HepG2 (cell line): ENCODE results near the gene MYH16.

Experiments
- ATF7 ChIP-seq, 2 experiments: fragments of 450-650 bp in 1 of 2; sonication (generic) in 1 of 2; formaldehyde crosslinking in 1 of 2; IDR thresholded peaks; 2 replicates each; pipeline versions ENCODE4 v1.4.0 to v1.6.1; 2016 to 2020; ENCODE audit warnings: antibody characterized with exemption in 1 of 2, mild to moderate bottlenecking in 1 of 2, missing genetic modification reagents in 1 of 2
- CC2D1A ChIP-seq: sonication (generic); formaldehyde crosslinking; IDR thresholded peaks from 2 replicates; pipeline ENCODE4 v1.8.1; 2023; ENCODE audit warnings: mild to moderate bottlenecking, missing genetic modification reagents
- FOSL1 ChIP-seq: sonication (generic); formaldehyde crosslinking; IDR thresholded peaks from 2 replicates; pipeline ENCODE4 v1.9.0; 2021; ENCODE audit warnings: missing genetic modification reagents, borderline replicate concordance
- IRX3 ChIP-seq: sonication (generic); formaldehyde crosslinking; IDR thresholded peaks from 2 replicates; pipeline ENCODE4 v1.8.1; 2023; ENCODE audit warnings: mild to moderate bottlenecking, low read depth, missing genetic modification reagents, borderline replicate concordance
- KDM5A ChIP-seq: fragments of 200-600 bp; sonication (generic); IDR thresholded peaks from 2 replicates; pipeline ENCODE4 v1.7.0; 2018; ENCODE audit warnings: antibody characterized with exemption, mild to moderate bottlenecking, low read length, borderline replicate concordance
- NFE2 ChIP-seq: sonication (generic); formaldehyde crosslinking; IDR thresholded peaks from 2 replicates; pipeline ENCODE4 v1.4.0; 2020; ENCODE audit warnings: missing genetic modification reagents
- POLR2AphosphoS5 ChIP-seq: IDR thresholded peaks from 2 replicates; pipeline ENCODE4 v1.6.1; 2012; ENCODE audit warnings: low read depth, low read length
- ZBTB8A ChIP-seq: sonication (generic); formaldehyde crosslinking; IDR thresholded peaks from 2 replicates; pipeline ENCODE4 v1.4.0; 2020; ENCODE audit warnings: mild to moderate bottlenecking, low read depth, missing genetic modification reagents, borderline replicate concordance
- ZFP1 ChIP-seq: IDR thresholded peaks from 2 replicates; pipeline ENCODE4 v1.6.1; 2016
- ZNF138 ChIP-seq: sonication (generic); formaldehyde crosslinking; IDR thresholded peaks from 2 replicates; pipeline ENCODE4 v1.5.0; 2020; ENCODE audit warnings: mild to moderate bottlenecking, low read depth, missing genetic modification reagents
- ZNF660 ChIP-seq: sonication (generic); formaldehyde crosslinking; IDR thresholded peaks from 2 replicates; pipeline ENCODE4 v1.5.1; 2020; ENCODE audit warnings: mild to moderate bottlenecking, low read depth, missing genetic modification reagents, borderline replicate concordance
- TF ChIP-seq, protein P1 (sequence below): sonication (generic); formaldehyde crosslinking; IDR thresholded peaks from 2 replicates; pipeline ENCODE4 v1.5.0; 2020; ENCODE audit warnings: mild to moderate bottlenecking, missing genetic modification reagents, moderate library complexity
- TF ChIP-seq, protein P2 (sequence below), 2 experiments: IDR thresholded peaks; 2 replicates each; pipeline ENCODE4 v1.6.1; 2011 to 2012; ENCODE audit warnings: low read length in 2 of 2, borderline replicate concordance in 1 of 2, low read depth in 1 of 2, mild to moderate bottlenecking in 1 of 2, moderate library complexity in 1 of 2
- TF ChIP-seq, protein P3 (sequence below): sonication (generic); formaldehyde crosslinking; IDR thresholded peaks from 2 replicates; pipeline ENCODE4 v1.5.1; 2020; ENCODE audit warnings: mild to moderate bottlenecking, missing genetic modification reagents, moderate library complexity

DNA sequence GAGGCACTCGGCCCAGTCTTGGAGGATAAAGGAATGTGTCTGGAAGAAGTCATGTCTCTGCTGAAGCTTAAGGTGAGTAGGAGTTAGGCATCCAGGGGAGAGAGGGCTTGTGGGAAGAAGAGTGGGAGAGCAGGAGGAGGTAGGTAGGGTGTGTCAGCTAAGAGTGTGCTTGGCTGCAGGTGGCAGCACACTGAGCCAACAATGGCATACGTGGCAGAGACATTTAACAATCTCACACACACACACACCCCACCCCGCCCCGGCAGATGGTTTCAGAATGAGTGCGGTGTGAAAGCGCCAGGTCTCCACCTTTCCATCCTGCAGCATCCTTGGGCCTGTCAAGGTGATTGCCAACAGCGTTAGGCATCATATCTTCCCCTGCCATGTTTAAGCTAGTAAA lies 41.9 kb downstream of the MYH16 start:
- TF ChIP-seq, protein P1, sequence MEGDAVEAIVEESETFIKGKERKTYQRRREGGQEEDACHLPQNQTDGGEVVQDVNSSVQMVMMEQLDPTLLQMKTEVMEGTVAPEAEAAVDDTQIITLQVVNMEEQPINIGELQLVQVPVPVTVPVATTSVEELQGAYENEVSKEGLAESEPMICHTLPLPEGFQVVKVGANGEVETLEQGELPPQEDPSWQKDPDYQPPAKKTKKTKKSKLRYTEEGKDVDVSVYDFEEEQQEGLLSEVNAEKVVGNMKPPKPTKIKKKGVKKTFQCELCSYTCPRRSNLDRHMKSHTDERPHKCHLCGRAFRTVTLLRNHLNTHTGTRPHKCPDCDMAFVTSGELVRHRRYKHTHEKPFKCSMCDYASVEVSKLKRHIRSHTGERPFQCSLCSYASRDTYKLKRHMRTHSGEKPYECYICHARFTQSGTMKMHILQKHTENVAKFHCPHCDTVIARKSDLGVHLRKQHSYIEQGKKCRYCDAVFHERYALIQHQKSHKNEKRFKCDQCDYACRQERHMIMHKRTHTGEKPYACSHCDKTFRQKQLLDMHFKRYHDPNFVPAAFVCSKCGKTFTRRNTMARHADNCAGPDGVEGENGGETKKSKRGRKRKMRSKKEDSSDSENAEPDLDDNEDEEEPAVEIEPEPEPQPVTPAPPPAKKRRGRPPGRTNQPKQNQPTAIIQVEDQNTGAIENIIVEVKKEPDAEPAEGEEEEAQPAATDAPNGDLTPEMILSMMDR: 0 out of 2 replicates have a peak, but pooled peaks have one; percentile 8
- no peak for TF ChIP-seq ZNF138 (CRISPR knock-in tag)
- no peak for TF ChIP-seq ZNF660
- no peak for TF ChIP-seq ATF7 (IDR thresholded peaks at IDR 0.05)
- TF ChIP-seq ATF7 (CRISPR knock-in tag; IDR thresholded peaks at IDR 0.05): no peak
- TF ChIP-seq NFE2: no peak
- TF ChIP-seq ZBTB8A (CRISPR knock-in tag): no peak
- TF ChIP-seq KDM5A: no peak
- TF ChIP-seq, protein P2, sequence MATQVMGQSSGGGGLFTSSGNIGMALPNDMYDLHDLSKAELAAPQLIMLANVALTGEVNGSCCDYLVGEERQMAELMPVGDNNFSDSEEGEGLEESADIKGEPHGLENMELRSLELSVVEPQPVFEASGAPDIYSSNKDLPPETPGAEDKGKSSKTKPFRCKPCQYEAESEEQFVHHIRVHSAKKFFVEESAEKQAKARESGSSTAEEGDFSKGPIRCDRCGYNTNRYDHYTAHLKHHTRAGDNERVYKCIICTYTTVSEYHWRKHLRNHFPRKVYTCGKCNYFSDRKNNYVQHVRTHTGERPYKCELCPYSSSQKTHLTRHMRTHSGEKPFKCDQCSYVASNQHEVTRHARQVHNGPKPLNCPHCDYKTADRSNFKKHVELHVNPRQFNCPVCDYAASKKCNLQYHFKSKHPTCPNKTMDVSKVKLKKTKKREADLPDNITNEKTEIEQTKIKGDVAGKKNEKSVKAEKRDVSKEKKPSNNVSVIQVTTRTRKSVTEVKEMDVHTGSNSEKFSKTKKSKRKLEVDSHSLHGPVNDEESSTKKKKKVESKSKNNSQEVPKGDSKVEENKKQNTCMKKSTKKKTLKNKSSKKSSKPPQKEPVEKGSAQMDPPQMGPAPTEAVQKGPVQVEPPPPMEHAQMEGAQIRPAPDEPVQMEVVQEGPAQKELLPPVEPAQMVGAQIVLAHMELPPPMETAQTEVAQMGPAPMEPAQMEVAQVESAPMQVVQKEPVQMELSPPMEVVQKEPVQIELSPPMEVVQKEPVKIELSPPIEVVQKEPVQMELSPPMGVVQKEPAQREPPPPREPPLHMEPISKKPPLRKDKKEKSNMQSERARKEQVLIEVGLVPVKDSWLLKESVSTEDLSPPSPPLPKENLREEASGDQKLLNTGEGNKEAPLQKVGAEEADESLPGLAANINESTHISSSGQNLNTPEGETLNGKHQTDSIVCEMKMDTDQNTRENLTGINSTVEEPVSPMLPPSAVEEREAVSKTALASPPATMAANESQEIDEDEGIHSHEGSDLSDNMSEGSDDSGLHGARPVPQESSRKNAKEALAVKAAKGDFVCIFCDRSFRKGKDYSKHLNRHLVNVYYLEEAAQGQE (IDR thresholded peaks at IDR 0.05; ENCODE audit: borderline replicate concordance in 1 of 2, low read depth in 1 of 2, low read length in 2 of 2): no peak
- TF ChIP-seq IRX3 (CRISPR knock-in tag): no peak
- TF ChIP-seq POLR2AphosphoS5: no peak
- no peak for TF ChIP-seq ZFP1 (CRISPR knock-in tag)
- TF ChIP-seq FOSL1 (CRISPR knock-in tag): no peak
- TF ChIP-seq, protein P3, sequence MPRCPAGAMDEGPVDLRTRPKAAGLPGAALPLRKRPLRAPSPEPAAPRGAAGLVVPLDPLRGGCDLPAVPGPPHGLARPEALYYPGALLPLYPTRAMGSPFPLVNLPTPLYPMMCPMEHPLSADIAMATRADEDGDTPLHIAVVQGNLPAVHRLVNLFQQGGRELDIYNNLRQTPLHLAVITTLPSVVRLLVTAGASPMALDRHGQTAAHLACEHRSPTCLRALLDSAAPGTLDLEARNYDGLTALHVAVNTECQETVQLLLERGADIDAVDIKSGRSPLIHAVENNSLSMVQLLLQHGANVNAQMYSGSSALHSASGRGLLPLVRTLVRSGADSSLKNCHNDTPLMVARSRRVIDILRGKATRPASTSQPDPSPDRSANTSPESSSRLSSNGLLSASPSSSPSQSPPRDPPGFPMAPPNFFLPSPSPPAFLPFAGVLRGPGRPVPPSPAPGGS (CRISPR knock-in tag): no peak
- TF ChIP-seq CC2D1A: no peak
